ENCODE measurements around the gene STAB2. TPM values are rescaled to one million over a fixed set of nuclear protein-coding genes. Genes with fewer than 3 reads are reported as not detected.

The STAB2 gene
- total RNA-seq, 4 donors from 2014 or later, result under 0.01 to 2.5 (median 0.43) TPM

DNA sequence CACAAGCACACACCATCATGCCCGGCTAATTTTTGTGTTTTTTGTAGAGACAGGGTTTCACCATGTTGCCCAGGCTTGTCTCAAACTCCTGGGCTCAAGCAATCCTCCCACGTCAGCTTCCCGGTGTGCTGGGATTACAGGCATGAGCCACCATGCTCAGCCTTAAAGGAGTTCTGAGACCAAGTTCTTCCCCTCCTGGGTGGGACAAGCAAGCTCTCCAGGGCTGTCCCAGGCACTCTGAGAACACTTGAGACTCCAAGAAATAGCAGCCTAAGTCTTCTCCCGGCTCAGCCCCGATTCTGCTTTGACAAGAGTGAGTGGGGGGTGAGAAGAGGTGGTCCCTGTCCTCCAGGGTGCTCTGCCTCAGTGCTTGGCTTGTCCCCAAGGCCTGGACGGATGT lies 86.4 kb downstream of the STAB2 start:
- DNase-seq (ENCODE audit: low spot score), result no peak
- no peak for ATAC-seq (ENCODE audit: low FRiP score)
- TF ChIP-seq, protein P1, sequence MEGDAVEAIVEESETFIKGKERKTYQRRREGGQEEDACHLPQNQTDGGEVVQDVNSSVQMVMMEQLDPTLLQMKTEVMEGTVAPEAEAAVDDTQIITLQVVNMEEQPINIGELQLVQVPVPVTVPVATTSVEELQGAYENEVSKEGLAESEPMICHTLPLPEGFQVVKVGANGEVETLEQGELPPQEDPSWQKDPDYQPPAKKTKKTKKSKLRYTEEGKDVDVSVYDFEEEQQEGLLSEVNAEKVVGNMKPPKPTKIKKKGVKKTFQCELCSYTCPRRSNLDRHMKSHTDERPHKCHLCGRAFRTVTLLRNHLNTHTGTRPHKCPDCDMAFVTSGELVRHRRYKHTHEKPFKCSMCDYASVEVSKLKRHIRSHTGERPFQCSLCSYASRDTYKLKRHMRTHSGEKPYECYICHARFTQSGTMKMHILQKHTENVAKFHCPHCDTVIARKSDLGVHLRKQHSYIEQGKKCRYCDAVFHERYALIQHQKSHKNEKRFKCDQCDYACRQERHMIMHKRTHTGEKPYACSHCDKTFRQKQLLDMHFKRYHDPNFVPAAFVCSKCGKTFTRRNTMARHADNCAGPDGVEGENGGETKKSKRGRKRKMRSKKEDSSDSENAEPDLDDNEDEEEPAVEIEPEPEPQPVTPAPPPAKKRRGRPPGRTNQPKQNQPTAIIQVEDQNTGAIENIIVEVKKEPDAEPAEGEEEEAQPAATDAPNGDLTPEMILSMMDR (IDR thresholded peaks at IDR 0.05), result no peak

- no peak for ATAC-seq (ENCODE audit: low FRiP score)
- DNase-seq (ENCODE audit: low spot score), result no peak
- TF ChIP-seq, protein P1 (IDR thresholded peaks at IDR 0.05), result no peak
Measured at GRCh38 chr12:103673891-103674375, 86.9 kb downstream of the STAB2 start.

GRCh38 chr12:103676893-103677292 lies 89.8 kb downstream of the STAB2 start:
- no peak for DNase-seq (ENCODE audit: low spot score)
- TF ChIP-seq, protein P1 (IDR thresholded peaks at IDR 0.05), result no peak

GRCh38 chr12:103677341-103677740 lies 90.3 kb downstream of the STAB2 start:
- DNase-seq (ENCODE audit: low spot score) (no peak), ATAC-seq (ENCODE audit: low FRiP score) (no peak)
- TF ChIP-seq, protein P1 (IDR thresholded peaks at IDR 0.05), result no peak

More at GRCh38 chr12:103676893-103677292, 89.8 kb downstream of the STAB2 start:
- ATAC-seq (ENCODE audit: low FRiP score), result no peak

- ATAC-seq (ENCODE audit: low FRiP score), result no peak
- TF ChIP-seq, protein P1 (IDR thresholded peaks at IDR 0.05), result no peak
- no peak for DNase-seq (ENCODE audit: low spot score)
Measured at GRCh38 chr12:103677905-103678304, 90.8 kb downstream of the STAB2 start.

DNA sequence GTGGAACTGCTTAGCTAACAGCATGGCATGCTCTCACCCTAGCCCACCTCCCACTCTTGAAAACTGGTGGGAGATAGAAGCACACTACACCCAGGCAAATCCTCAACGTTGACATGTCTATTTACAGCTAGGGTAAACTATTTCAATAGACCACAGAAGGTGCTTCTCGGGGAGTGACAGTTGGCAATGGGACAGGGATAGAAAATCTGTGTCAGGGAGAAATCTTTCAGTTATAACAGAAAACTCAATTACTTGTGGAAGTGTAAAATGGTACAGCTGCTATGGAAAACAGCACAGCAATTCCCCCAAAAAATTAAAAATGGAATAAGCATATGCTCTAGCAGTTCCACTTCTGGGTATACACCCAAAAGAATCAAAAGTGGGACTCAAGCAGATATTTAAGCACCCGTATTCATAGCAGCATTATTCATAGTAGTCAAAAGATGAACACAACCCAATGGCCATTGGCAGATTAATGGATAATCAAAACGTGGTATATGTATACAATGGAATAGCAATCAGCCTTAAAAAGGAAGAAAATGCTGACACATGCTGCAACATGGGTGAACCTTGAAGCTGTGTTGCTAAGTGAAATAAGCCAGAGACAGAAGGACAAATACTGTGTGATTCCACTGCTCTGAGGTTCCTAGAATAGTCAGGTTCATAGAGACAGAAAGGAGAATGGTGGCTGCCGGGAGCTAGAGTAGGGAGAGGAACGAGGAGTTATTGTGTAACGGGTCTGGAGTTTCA lies 92.5 kb downstream of the STAB2 start:
- TF ChIP-seq, protein P1 (IDR thresholded peaks at IDR 0.05), result no peak
- DNase-seq (ENCODE audit: low spot score) (no peak), ATAC-seq (ENCODE audit: low FRiP score) (no peak)

DNA sequence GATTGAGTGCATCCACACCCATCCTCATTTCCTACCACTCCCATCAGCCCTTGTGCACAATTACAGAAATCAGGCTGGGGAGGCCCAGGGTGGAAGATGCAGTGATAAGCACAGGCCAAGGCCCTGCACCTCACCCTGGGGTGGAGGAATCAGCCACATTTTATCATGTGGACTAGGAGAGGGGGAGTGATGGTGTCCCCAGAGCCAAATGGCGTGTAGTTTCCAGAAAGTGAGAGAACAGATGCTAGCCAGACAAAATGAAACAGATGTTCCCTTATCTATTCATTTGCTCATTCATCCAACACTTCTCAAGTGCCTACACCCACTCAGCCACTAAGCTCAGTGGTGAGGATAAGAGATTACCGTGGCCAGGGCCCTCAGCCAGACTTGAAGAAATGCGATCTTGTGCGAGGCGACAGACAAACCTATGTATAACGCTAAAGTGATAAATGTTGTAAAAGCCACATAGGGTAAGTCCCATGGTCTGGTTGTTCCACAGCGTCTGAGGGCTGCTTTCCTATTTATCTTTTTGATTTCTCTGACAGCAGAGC lies 93.6 kb downstream of the STAB2 start:
- TF ChIP-seq, protein P1 (IDR thresholded peaks at IDR 0.05), result no peak
- ATAC-seq (ENCODE audit: low FRiP score), result peak; percentile 72
- no peak for DNase-seq (ENCODE audit: low spot score)
